Measurements from ENCODE around the gene PRKACB. TPM values are rescaled to one million over a fixed set of nuclear protein-coding genes. Genes with fewer than 3 reads are reported as not detected.
A peak's percentile ranks its signal among the peaks of the same experiment; 100 is the strongest.

The PRKACB gene
- total RNA-seq, 1 experiment from 2014 or later = 28.5 TPM

DNA sequence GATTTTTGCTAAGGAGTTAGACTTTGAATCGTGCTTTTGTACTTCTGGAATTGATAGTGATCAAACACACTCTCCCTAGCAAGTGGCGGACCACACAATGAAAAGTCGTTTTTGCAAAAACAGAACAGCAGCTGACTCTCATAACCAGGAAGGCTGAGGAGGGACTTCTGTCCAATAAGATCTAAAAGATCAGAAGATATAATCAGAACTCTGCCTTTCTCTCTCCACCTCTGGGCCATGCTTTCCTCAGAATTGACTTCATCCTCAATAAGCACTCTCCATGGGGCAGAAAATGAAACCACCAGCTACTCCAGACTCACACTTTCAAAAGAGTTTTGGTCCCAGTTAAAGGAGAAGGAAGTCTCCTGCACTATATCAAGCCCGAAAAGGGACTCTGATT, 102.1 kb downstream of the PRKACB start:
- H3K4me1 Mint-ChIP-seq (ENCODE audit: low read depth, unreplicated experiment) = no peaks in the 10 kb centered on the region
- no peak overlapping the region for H3K27ac Mint-ChIP-seq (ENCODE audit: unreplicated experiment)
- H3K4me3 Mint-ChIP-seq (ENCODE audit: low read depth, unreplicated experiment) = no peak overlapping the region
- intact Hi-C loops (cut with micrococcal nuclease; ENCODE audit: unreplicated experiment) = no loop called here
- BruUV-seq (replicated peaks) = no TSS peak
- H3K36me3 Mint-ChIP-seq (ENCODE audit: insufficient read depth, unreplicated experiment) = peaks cover 6% of the 10 kb centered on the region
- no peaks in the 10 kb centered on the region for H3K27me3 Mint-ChIP-seq (ENCODE audit: unreplicated experiment)
- CTCF ChIA-PET = no interaction called here
- no peak for DNase-seq
- peaks cover 3% of the 10 kb centered on the region for H3K9me3 Mint-ChIP-seq (ENCODE audit: low read depth, unreplicated experiment)
- TF ChIP-seq, protein P1, sequence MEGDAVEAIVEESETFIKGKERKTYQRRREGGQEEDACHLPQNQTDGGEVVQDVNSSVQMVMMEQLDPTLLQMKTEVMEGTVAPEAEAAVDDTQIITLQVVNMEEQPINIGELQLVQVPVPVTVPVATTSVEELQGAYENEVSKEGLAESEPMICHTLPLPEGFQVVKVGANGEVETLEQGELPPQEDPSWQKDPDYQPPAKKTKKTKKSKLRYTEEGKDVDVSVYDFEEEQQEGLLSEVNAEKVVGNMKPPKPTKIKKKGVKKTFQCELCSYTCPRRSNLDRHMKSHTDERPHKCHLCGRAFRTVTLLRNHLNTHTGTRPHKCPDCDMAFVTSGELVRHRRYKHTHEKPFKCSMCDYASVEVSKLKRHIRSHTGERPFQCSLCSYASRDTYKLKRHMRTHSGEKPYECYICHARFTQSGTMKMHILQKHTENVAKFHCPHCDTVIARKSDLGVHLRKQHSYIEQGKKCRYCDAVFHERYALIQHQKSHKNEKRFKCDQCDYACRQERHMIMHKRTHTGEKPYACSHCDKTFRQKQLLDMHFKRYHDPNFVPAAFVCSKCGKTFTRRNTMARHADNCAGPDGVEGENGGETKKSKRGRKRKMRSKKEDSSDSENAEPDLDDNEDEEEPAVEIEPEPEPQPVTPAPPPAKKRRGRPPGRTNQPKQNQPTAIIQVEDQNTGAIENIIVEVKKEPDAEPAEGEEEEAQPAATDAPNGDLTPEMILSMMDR (IDR thresholded peaks at IDR 0.05; ENCODE audit: unreplicated experiment) = no peak

- peak overlapping the region; percentile 69 for H3K27ac Mint-ChIP-seq (ENCODE audit: unreplicated experiment)
- peaks cover 5% of the 10 kb centered on the region for H3K9me3 Mint-ChIP-seq (ENCODE audit: low read depth, unreplicated experiment)
- intact Hi-C loops (cut with micrococcal nuclease; ENCODE audit: unreplicated experiment) = no loop called here
- DNase-seq = peak; percentile 21
- H3K4me3 Mint-ChIP-seq (ENCODE audit: low read depth, unreplicated experiment) = peak overlapping the region; percentile 56
- no TSS peak for BruUV-seq (replicated peaks)
- TF ChIP-seq, protein P1 (IDR thresholded peaks at IDR 0.05; ENCODE audit: unreplicated experiment) = no peak
- CTCF ChIA-PET = interaction anchor here (0.6 kb wide), 1 partner anchor 128 kb away, joined by 3 read pairs; no protein-coding TSS in a partner anchor
- peaks cover 6% of the 10 kb centered on the region for H3K36me3 Mint-ChIP-seq (ENCODE audit: insufficient read depth, unreplicated experiment)
- no peaks in the 10 kb centered on the region for H3K27me3 Mint-ChIP-seq (ENCODE audit: unreplicated experiment)
- H3K4me1 Mint-ChIP-seq (ENCODE audit: low read depth, unreplicated experiment) = peaks cover 10% of the 10 kb centered on the region
Observed at GRCh38 chr1:84247425-84248220, 103.6 kb downstream of the PRKACB start.

- intact Hi-C loops (cut with micrococcal nuclease; ENCODE audit: unreplicated experiment) = loop anchor here (5.0 kb wide), 2 partner anchors 103 to 182 kb away; no protein-coding TSS in a partner anchor
- no TSS peak for BruUV-seq (replicated peaks)
- peak overlapping the region; percentile 63 for H3K27ac Mint-ChIP-seq (ENCODE audit: unreplicated experiment)
- peaks cover 6% of the 10 kb centered on the region for H3K36me3 Mint-ChIP-seq (ENCODE audit: insufficient read depth, unreplicated experiment)
- no peak overlapping the region for H3K4me3 Mint-ChIP-seq (ENCODE audit: low read depth, unreplicated experiment)
- H3K9me3 Mint-ChIP-seq (ENCODE audit: low read depth, unreplicated experiment) = peaks cover 5% of the 10 kb centered on the region
- CTCF ChIA-PET = no interaction called here
- TF ChIP-seq, protein P1 (IDR thresholded peaks at IDR 0.05; ENCODE audit: unreplicated experiment) = no peak
- H3K27me3 Mint-ChIP-seq (ENCODE audit: unreplicated experiment) = no peaks in the 10 kb centered on the region
- H3K4me1 Mint-ChIP-seq (ENCODE audit: low read depth, unreplicated experiment) = peaks cover 41% of the 10 kb centered on the region
- no peak for DNase-seq
Observed at GRCh38 chr1:84250668-84251067, 106.6 kb downstream of the PRKACB start.

GRCh38 chr1:84253036-84253435, 109.0 kb downstream of the PRKACB start:
- DNase-seq = no peak
- Mint-ChIP-seq H3K4me1 (ENCODE audit: low read depth, unreplicated experiment) (peaks cover 55% of the 10 kb centered on the region), H3K9me3 (ENCODE audit: low read depth, unreplicated experiment) (peaks cover 9% of the 10 kb centered on the region), H3K27me3 (ENCODE audit: unreplicated experiment) (no peaks in the 10 kb centered on the region), H3K36me3 (ENCODE audit: insufficient read depth, unreplicated experiment) (peaks cover 6% of the 10 kb centered on the region), H3K4me3 (ENCODE audit: low read depth, unreplicated experiment) (no peak overlapping the region), H3K27ac (ENCODE audit: unreplicated experiment) (peak overlapping the region; percentile 70)
- intact Hi-C loops (cut with micrococcal nuclease; ENCODE audit: unreplicated experiment) = loop anchor here (5.0 kb wide), 2 partner anchors 106 to 179 kb away; no protein-coding TSS in a partner anchor
- CTCF ChIA-PET = interaction anchor here (0.9 kb wide), 1 partner anchor 104 kb away, joined by 3 read pairs; no protein-coding TSS in a partner anchor
- BruUV-seq (replicated peaks) = no TSS peak
- TF ChIP-seq, protein P1 (IDR thresholded peaks at IDR 0.05; ENCODE audit: unreplicated experiment) = no peak
